ENCODE results near the gene MAN1C1. TPM values are rescaled to one million over a fixed set of nuclear protein-coding genes. Genes with fewer than 3 reads are reported as not detected.

MAN1C1 gene
- total RNA-seq, 1 donor from 2014 or later = 20.4 TPM

DNA sequence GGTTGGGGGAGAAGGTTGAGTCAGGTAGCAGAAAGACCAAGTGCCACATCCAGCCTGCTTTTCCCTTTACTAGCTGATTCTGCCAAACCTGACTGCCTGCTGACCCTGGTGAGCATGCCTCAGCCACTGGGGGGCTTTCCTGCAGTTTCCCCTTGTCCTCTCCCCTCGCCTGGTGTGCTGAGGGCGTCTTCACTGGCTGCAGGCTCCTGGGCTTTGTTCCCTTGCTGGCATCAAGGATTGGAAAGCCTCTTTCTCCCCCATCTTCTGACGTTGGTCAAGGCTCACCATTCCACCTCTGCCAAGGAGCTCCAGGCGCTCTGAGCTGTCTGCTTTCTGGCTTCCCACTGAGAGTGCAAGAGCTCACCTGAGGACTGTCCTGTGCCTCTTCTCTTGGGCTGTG is 28.4 kb downstream of the MAN1C1 start:
- DNase-seq = no peak
- no peaks in the 10 kb centered on the region for H3K27me3 ChIP-seq (ENCODE audit: low read depth)
- no peak overlapping the region for H3K4me3 ChIP-seq
- intact Hi-C loops (cut with DNase I) = no loop called here
- no peak overlapping the region for H3K27ac ChIP-seq
- TF ChIP-seq, protein P1, sequence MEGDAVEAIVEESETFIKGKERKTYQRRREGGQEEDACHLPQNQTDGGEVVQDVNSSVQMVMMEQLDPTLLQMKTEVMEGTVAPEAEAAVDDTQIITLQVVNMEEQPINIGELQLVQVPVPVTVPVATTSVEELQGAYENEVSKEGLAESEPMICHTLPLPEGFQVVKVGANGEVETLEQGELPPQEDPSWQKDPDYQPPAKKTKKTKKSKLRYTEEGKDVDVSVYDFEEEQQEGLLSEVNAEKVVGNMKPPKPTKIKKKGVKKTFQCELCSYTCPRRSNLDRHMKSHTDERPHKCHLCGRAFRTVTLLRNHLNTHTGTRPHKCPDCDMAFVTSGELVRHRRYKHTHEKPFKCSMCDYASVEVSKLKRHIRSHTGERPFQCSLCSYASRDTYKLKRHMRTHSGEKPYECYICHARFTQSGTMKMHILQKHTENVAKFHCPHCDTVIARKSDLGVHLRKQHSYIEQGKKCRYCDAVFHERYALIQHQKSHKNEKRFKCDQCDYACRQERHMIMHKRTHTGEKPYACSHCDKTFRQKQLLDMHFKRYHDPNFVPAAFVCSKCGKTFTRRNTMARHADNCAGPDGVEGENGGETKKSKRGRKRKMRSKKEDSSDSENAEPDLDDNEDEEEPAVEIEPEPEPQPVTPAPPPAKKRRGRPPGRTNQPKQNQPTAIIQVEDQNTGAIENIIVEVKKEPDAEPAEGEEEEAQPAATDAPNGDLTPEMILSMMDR (IDR thresholded peaks at IDR 0.05) = no peak
- H3K9me3 ChIP-seq = no peaks in the 10 kb centered on the region
- ATAC-seq = no peak
- peaks cover 21% of the 10 kb centered on the region for H3K4me1 ChIP-seq
- H3K36me3 ChIP-seq = no peaks in the 10 kb centered on the region

- TF ChIP-seq, protein P1 (IDR thresholded peaks at IDR 0.05) = no peak
- H3K4me1 ChIP-seq = peaks cover 21% of the 10 kb centered on the region
- no peaks in the 10 kb centered on the region for H3K9me3 ChIP-seq
- intact Hi-C loops (cut with DNase I) = no loop called here
- DNase-seq = no peak
- no peak overlapping the region for H3K27ac ChIP-seq
- peak in 1 of 2 donors; percentile 28 for ATAC-seq
- no peaks in the 10 kb centered on the region for H3K36me3 ChIP-seq
- no peak overlapping the region for H3K4me3 ChIP-seq
- no peaks in the 10 kb centered on the region for H3K27me3 ChIP-seq (ENCODE audit: low read depth)
These were observed 29.2 kb downstream of the MAN1C1 start for GRCh38 chr1:25645637-25646400.

DNA sequence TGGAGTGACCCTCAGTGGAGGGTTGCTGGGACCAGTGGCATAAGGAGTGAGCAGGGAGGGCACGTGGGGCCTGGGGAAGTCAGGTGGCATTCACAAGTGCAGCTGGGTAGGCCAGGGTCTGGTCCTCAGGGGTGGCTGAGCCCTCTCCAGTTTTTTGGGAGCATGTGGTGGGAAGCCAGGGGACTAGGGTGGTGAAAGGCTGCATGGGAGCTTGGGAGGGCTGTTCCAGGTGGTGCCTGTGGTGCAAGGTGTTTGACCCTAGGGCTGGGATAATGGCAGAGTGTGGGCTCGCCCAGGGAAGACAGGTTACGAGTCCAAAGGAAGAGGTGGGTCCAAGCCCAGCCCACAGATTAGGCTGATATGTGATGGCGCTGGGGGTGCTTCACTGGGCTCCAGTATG is 30.5 kb downstream of the MAN1C1 start:
- Histone ChIP-seq H3K9me3 (no peaks in the 10 kb centered on the region), H3K27ac (no peak overlapping the region), H3K4me1 (peaks cover 14% of the 10 kb centered on the region), H3K4me3 (no peak overlapping the region), H3K27me3 (ENCODE audit: low read depth) (no peaks in the 10 kb centered on the region), H3K36me3 (no peaks in the 10 kb centered on the region)
- ATAC-seq (no peak), DNase-seq (no peak)
- intact Hi-C loops (cut with DNase I) = no loop called here
- TF ChIP-seq, protein P1 (IDR thresholded peaks at IDR 0.05) = no peak

GRCh38 chr1:25647863-25648262 is 31.3 kb downstream of the MAN1C1 start:
- peaks cover 6% of the 10 kb centered on the region for H3K4me1 ChIP-seq
- no peaks in the 10 kb centered on the region for H3K9me3 ChIP-seq
- H3K36me3 ChIP-seq = no peaks in the 10 kb centered on the region
- DNase-seq = no peak
- intact Hi-C loops (cut with DNase I) = no loop called here
- H3K27ac ChIP-seq = no peak overlapping the region
- TF ChIP-seq, protein P1 (IDR thresholded peaks at IDR 0.05) = no peak
- ATAC-seq = no peak
- H3K27me3 ChIP-seq (ENCODE audit: low read depth) = no peaks in the 10 kb centered on the region
- H3K4me3 ChIP-seq = no peak overlapping the region

- Histone ChIP-seq H3K27me3 (ENCODE audit: low read depth) (no peaks in the 10 kb centered on the region), H3K36me3 (no peaks in the 10 kb centered on the region), H3K4me1 (no peaks in the 10 kb centered on the region), H3K27ac (no peak overlapping the region), H3K4me3 (no peak overlapping the region), H3K9me3 (no peaks in the 10 kb centered on the region)
- TF ChIP-seq, protein P1 (IDR thresholded peaks at IDR 0.05) = no peak
- DNase-seq (no peak), ATAC-seq (no peak)
- intact Hi-C loops (cut with DNase I) = no loop called here
These were observed 32.3 kb downstream of the MAN1C1 start for GRCh38 chr1:25648681-25649440.
